Fibroblast of skin of right quadriceps (primary cell): ENCODE results near the gene COMP.

Experiments
- DNase-seq: peaks from one replicate; pipeline ENCODE4 v3.0.0-alpha.2; 2013

The COMP gene

DNA sequence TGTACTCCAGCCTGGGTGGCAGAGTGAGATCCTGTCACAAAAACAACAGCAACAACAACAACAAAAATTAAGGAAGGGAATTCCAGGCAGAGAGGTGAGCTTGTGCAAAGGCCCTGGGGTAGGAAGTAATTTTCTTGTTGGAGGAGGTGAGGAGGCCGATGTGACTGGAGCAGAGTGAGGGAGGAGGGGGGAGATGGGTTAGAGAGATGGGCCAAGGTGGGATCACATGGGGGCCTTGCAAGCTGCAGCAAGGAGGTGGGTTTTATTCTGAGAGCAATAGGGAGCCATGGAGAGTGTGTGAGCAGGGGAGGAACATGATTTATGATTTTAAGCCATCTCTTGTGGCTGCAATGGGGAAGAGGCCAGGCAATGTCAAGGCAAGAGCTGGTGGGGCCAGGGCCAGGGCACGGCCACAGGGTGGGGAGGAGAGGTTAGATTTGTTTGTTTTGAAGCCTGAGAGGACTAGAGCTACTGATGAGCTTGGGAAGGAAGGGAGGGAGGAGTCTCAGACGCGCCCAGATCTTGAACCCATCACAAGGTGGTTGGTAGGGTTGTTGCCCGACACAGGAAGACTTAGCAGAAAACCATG is 12.5 kb upstream of the COMP start:
- DNase-seq: no peak

DNA sequence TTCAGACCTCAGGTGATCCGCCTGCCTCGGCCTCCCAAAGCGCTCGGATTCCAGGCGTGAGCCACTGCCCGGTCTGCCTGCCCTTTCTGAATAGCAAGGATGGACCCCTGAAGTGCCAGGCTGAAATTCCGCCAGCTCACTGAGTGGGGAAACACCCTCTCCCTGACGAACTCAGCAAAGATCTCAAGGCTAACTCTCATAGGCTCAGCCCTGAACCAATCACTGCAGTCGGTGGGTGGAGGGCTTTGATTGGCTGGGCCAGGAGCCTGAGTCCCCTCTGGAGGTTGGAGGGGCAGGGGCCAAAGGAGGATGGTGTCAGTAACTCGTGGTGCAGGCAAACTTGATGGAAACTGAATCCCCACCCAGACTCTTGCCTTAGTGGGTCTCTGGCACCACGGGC is 11.2 kb upstream of the COMP start:
- no peak for DNase-seq

DNA sequence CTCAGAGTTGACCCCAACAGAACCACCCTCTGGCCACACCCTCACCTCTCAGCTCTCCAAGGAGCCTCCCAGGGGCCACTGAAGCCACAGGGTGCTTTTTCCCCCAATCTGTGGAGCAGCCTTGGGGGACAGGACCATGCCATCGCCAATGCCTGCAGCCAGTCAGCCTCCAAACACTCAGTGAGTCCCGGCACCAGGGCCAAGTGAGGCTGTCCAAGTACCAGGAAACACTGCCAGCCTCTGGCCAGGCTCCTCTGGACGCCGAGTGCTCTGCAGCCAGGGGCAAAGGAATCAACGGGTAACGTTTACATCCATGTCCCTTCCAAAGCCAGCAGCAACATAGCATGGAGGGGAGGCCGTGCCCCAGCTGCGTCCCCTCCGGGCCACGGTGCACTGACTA is 9.5 kb upstream of the COMP start:
- DNase-seq: no peak

DNA sequence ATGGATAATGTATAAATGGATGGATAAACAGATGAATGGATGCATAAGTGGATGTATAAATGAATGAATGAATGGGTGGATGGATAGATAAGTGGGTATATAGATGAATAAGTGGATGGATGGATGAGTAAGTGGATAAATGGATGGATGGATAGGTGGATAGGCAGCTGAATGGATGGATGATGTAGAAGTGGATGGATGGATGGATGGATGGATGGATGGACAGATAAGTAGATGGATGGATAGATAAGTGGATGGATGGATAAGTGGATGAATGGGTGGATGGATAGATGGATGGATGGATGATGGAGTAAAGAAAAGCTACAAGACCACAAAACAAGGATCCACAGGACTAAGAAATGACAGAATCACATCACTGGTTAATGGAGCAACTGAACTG is 9.0 kb upstream of the COMP start:
- DNase-seq: no peak

DNA sequence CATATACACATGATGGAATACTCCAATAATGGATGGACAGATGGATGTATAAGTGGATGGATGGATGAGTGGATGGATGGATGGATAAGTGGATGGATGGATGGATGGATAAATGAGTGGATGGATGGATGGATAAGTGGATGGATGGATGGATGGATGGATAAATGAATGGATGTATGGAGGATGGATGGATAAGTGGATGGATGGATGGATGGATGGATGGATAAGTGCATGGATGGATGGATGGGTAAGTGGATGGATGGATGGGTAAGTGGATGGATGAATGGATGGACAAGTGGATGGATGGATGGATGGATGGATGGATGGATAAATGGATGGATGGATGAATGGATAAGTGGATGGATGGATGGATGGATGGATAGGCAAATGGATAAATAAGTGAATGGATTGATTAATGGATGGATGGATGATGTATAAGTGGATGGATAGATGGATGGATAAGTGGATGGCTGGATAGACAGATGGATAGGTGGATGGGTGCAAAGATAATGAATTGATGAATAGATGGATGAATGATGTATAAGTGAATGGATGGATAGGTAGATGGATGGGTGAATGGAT is 8.4 kb upstream of the COMP start:
- DNase-seq: no peak

DNA sequence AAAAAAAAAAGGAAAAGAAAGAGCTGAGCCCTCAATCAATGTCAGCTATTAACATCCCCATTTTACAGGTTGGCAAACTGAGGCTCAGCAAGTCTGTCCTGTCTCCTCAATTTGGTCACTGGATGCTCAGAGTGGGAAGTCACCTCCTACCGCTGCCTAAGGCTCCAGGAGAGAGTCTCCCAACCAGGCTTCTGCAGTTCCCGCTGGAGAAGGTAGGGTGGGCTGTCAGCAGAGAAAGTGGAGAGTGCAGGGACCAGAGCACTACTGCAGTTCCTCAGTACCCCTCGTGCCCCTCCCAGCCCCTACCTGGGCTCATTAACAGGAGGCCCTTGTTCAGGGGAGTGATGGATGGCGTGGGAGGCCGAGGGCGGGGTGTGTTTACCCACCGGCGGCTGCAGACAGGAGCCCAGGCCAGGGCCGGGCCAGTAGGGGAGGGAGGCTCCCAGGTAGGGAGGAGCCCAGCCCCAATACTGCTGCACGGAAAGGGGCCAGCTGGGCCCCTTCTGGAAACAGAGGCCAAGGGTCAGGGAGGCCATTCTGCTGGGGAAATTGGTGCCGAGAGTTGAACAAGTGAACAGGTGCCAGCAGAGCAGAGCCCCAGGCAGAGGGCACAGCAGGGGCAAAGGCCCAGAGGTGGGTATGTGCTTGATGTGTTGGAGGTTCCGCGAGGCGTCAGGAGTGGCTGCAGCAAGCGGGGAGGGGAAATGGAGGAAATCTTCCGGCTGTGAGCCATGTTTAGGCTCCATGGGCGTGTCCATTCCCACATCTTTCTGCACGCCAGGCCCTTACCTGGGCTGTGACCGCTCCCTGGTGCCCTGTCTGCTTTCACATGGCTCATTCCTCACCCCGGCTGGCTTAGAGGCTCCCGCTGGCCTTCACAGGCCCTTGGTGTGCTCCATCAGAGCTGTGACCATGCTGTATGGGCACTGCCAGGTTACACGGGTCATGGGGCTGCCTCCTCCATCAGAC is 7.6 kb upstream of the COMP start:
- DNase-seq: no peak

DNA sequence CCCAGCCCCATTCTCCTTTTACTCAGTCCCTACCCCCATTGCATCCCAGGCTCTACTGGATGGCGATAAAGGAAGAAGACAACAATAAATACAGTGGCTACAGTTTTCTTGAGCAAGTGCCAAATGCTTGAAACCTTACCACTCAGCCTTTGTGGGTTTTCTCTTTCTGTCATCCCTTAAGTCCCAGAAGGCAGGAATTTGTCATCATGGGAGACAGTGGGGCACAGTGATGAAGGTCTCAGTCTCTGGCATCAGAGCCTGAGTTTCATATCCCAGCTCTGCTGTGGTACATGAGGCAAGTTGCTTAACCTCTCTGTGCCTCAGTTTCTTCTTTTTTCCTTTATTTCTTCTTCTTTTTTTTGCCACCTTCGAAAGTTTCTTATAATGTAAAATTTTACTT is 5.1 kb upstream of the COMP start:
- peak; percentile 25 for DNase-seq

DNA sequence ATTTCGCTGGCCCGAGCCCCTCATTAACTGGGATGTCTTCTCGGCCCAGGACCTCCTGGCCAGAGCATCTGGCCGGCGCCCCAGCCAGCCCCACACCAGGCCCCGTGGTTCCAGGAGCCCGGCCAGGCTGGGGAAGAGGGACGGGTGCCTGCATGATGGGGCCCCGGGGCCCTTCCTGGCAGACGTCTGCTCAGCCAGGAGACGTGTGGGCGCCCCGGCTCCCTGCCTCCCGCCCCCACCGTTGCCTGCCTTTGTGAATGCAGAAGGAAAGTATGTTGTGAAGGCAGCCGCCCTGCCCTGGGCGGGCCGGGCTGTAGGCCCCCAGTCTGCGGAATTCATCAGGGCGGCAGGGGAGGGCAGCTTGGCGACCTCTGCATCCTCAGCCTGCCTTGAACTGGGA is 4.4 kb upstream of the COMP start:
- DNase-seq: peak; percentile 34

DNA sequence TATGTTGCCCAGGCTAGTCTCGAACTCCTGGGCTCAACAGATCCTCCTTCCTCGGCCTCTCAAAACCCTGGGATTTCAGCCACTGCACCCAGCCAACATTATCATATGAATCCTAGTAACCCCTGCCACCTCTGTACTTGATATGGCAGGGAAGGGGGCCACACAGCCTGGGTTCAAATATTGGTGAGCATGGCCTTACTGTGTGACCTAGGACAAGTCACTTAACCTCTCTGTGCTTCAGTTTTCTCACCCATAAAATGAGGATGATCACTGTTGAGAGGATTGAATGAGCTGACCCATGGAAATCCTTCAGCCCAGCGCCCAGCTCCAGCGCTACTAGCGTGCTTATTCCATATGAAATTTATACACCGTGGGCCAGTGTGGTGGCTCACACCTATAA is 3.6 kb upstream of the COMP start:
- no peak for DNase-seq

DNA sequence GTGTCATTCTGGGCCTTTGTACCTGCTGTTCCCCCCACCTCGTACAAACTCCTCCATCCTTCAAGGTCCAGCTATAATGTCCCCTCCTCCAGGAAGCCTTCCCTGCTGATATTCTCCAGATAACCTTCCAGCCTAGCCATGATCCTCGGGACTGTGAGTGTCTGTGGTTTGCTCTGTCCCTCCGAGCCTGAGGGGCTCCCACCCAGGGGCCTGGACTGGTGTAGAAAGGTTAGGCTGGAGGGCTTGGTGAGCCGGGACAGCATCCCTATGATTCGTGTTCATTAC is 2.9 kb upstream of the COMP start:
- DNase-seq: no peak

DNA sequence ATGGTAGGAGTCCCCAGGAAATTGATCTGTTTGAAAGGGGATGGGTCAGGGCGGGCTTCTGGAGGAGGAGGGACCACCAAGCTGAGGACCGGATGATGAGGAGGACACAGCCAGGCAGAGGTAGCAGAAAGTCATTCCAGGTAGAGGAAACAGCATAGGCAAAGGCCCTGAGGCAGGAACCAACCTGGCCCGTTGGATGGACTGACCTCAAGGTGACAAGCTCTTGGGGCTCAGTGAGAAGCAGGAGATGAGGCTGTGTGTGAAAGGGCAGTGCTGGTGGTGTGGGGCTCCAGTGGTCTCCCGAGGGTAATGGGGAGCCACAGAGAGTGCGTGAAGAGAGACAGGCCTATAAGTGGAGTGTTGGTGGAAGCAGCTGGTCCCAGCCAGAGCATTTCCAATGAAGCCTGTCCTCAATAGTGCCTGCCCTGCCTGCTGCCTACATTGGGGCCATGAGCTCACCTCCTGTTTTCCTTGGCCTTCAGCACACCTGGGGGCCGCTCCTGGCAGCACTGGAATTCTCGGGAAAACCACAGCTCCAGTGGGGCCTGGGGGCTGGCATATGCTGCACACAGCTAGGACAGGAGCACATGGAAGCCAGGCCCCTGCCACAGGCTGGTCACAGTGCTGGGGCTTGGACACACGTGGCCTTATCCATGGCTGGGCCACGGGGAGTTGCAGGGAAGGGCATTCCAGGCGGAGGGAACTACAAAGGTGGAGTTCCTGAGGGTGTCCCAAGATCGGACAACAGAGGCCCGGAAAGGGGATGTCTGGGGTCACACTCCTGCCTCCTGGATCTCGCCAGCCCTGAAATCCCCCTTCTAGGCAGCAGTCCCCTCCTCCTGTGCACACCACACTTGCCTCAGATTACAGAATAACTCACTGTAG is 2.3 kb upstream of the COMP start:
- no peak for DNase-seq

DNA sequence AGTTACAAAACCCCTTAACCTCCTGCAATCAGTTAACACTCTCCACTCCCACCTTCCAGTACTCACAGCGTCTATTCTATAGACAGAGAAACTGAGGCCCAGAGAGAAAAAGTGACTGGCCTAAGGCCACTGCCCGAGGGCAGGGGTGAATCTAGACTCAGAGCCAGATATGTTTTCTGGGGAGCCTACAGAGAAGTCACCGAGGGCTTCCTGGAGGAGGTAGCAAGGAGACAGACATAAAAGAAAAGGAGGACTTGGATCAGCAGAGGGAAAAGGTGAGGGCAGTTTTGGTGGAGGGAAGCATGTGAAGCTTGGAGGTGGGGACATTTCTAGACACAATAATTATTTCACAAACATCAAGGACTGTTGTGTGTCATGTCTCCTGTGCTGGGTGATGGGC is 1.6 kb upstream of the COMP start:
- DNase-seq: no peak

DNA sequence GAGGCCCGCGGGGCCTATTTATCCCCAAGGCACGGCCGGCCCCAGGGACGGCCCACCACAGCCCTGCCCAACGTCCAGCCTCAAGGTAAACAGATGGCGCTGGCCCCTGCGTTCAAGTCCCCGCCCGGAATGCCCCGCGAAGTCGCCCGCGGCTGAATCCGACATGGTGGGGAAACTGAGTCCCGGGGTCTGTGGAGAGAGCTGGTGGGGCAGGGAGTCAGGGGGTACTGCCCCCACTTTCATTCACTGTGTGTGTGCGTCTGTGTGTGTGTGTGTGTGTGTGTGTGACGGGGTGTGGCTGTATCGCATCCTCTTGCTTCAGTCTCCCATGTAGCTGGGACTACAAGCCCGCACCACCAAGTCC is 192 bp upstream of the COMP start:
- DNase-seq: no peak

DNA sequence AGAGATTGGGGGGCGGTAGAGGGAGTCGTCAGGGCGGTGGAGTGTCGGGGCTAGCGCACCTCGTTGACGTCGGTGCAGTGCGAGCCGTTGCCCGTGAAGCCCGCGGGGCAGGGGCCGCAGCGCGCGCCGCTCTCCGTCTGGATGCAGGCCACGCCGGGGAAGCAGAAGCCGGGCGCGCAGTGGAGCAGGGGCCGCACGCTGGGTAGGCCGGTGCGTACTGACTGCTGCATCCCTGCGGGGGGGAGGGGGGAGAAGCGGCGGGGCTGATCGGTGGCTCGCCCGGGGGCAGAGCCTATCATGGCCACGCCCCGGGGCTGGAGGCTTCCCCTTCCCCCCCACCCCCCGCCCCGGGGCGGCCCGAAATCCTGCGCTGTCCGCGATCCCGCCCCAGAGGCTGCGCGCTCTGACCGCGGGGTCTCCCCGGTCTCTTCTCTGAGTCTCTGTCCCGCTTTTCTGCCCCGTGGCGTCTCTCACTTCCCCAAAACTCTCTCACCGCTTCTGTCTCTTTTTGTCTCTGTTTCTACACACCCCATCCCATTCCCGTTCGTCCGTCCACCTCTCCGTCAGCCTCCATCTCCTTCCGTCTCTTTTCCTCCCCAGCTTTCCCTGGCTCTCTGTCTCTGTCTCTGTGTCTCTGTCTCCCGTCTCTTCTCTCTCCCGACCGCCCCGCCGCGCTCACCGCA is 1.1 kb downstream of the COMP start:
- DNase-seq: no peak

DNA sequence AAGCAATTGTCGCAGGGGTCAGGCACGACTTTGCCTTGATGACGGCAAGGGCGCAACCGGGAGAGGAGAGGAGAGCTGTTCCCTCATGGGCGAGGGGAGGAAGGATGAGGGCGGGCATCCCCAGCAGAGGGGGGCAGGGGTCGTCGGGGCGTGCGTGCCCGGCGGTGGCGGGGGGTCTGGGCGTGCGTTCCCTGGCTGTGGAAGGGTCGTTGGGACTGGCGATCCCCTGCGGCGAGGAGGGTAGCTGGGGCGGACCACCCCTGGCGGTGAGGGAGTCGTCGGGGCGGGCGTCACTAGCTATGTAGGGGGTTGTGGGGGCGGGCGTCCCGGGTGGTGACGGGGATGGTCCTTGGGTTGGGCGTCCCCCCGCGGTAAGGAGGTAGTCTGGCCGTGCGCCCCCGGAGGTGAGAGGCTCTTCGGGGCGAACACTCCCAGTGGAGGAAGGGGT is 1.7 kb downstream of the COMP start:
- no peak for DNase-seq

DNA sequence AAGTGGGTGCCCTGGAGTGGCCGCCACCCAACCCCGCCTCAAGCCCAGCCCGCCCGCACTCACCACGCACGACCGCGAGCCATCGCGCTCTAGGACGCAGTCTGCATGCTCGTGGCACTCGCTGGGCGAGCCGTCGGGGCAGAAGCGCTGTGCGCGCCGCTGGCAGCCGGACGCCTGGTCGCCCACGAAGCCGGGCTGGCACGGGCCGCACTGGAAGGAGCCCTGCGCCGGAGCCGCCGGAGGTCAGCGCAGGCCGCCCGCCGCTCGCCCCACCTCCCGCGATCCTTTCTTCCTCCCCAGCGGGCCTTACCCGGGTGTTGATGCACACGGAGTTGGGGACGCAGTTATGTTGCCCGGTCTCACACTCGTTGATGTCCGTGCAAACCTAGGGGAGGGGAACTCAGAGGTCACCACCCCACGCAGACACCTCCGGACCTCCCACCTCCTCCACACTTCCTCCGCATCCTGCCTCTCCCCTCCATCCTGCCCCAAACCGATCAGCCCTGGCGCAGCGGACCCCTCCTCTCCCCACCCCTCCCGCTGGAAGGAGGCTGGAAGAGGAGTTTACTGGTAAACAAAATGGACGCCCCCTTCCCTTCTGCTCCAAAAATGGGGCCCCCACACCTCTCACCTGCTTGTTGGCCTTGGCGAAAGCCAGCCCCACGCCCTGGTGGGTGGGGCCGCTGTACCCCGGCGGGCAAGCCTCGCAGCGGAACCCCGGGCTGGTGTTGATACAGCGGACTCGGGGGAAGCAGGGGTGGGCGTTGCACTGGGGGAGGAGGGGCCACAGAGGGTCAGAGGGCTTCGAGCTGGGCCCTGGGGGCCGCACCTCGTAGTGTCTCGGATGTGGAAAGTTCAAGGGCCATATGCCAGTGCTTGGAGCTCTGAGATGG is 2.3 kb downstream of the COMP start:
- DNase-seq: no peak

DNA sequence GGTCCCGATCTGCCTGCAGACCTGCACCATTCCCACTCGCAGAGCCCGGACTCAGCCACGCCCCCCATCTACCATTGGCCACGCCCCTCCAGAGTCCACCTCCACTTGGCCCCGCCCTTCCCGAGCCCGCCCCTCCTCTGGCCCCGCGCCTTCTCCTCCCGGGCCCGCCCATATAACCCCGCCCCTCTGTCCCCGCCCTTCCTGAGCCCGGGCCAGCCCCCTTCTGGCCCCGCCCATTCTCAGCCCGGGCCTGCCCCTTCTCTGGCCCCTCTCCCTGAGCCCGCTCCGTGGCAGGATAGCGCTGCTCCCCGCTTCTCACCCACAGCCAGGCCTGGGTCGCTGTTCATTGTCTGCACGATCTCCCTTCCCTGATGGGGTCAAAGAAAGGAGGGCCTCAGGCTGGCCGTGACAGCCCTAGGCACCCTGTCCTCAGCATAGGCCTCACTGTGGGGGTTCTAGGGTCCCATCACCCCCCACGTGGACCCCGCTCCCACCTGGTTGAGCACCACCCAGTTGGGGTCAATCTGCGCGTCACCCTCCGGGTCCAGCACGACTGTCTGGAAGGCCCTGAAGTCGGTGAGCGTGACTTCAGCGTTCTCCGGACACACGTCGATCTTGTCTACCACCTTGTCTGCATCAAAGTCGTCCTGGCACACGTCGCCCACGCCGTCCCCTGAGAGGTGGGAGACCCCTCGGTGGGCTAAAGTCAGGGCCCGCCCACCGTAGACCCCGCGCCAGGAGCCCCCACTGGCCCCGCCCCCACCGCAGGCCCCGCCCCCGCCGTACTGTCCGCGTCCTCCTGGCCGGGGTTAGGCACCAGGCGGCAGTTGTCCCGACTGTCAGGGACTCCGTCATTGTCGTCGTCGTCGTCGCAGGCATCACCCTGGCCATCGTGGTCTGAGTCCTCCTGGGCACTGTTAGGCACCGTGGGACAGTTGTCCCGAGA is 5.7 kb downstream of the COMP start:
- DNase-seq: peak; percentile 62

DNA sequence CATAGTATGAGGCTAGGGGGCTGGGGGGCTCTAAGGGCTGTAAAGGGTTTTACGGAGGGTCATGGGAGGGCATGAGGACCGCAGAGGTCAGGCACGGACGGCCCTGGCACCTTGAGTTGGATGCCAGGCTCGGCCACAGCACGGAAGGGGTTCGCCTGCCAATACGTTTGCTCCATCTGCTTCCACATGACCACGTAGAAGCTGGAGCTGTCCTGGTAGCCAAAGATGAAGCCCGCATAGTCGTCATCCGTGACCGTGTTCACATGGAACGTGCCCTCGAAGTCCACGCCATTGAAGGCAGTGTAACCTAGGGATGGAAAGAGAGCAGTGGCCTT is 6.4 kb downstream of the COMP start:
- DNase-seq: no peak

DNA sequence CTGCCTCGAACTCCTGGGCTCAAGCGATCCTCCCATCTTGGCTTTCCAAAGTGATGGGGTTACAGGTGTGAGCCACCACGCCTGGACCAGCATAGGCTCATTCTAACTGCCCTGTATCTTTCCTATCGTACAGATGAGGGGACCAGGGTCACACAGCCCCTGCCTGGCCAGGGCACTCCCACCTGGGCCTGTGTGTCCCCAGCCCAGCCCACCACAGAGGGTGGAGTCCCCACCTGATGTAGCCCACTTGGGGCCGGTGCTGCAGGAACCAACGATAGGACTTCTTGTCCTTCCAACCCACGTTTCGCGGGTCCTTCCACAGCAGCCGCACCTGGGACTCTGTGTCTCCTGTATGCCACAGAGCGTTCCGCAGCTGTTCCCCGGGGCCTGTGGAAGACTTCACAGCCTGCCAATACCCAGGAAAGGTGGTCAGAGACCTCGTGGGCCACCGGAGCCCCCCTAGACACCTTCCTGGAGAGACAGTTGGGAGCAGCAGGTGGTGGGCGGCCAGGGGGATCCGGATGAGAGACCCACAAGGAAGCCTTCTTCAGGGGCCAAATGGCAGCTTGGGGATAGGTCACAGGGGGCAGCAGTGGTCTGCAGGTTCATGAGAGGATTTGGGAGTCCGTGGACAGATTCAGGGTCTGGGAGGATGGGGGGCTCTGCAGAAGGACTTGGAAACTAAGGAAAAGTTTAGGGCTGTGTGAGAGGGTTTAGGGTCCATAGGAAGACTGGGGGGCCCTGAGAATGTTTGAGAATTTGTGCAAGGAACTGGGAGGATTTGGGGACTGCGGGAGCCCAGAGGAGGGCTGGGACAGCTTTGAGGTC is 6.9 kb downstream of the COMP start:
- no peak for DNase-seq
